Fibroblast of lung (primary cell): ENCODE data around the gene TENM3.

Experiments
- EZH2 ChIP-seq: IDR thresholded peaks from 2 replicates; pipeline ENCODE4 v1.5.1; 2012; ENCODE audit warnings: low read length, control low read depth, mild to moderate bottlenecking; ENCODE audit errors: missing control alignments
- TF ChIP-seq, protein P1 (sequence below), 2 donors: IDR thresholded peaks in 1 of 2; conservative IDR thresholded peaks in 1 of 2; 1 replicate in 1 of 2; 2 replicates in 1 of 2; pipeline ENCODE4 v1.5.1; 2011 to 2012; ENCODE audit warnings: low read length in 2 of 2, control low read depth in 1 of 2, inconsistent platforms in 1 of 2, low read depth in 1 of 2, mild to moderate bottlenecking in 1 of 2

DNA sequence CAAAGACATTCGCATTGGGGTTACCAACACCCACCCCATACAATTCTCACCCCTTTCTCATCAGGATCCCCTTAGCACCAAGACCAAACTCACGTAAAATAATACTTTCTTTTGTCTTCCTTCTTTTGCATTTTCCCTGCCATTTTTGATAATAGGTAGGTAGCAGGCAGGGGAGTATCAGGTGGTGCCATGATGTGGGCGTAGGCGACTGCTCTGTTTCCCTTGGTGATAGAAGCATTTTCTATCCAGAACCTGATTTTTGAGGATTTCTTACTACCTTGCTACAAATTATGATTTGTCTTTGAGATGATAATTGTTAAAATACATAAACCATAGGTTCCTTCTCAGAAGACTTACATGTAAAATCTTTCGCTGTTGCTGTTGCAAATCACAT is 523.7 kb downstream of the TENM3 start:
- TF ChIP-seq, protein P1, sequence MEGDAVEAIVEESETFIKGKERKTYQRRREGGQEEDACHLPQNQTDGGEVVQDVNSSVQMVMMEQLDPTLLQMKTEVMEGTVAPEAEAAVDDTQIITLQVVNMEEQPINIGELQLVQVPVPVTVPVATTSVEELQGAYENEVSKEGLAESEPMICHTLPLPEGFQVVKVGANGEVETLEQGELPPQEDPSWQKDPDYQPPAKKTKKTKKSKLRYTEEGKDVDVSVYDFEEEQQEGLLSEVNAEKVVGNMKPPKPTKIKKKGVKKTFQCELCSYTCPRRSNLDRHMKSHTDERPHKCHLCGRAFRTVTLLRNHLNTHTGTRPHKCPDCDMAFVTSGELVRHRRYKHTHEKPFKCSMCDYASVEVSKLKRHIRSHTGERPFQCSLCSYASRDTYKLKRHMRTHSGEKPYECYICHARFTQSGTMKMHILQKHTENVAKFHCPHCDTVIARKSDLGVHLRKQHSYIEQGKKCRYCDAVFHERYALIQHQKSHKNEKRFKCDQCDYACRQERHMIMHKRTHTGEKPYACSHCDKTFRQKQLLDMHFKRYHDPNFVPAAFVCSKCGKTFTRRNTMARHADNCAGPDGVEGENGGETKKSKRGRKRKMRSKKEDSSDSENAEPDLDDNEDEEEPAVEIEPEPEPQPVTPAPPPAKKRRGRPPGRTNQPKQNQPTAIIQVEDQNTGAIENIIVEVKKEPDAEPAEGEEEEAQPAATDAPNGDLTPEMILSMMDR (conservative IDR thresholded peaks at IDR 0.05 in 1 of 2, IDR thresholded peaks at IDR 0.05 in 1 of 2; ENCODE audit: low read depth in 1 of 2, low read length in 2 of 2) = no peak
- no peak for TF ChIP-seq EZH2
